Measurements from ENCODE around the gene ERC2.
"Not testable (repeated sequence)": the region's sequence is repeated elsewhere in the genome, so short reads cannot be mapped to it uniquely, and the experiment has no call there.

- TF ChIP-seq CTCF (IDR thresholded peaks at IDR 0.05; ENCODE audit: low read length); EZH2 (IDR thresholded peaks at IDR 0.05; ENCODE audit: borderline replicate concordance, low read length): not testable (repeated sequence)
These were observed 636.4 kb downstream of the ERC2 start for GRCh38 chr3:55831876-55832275.
